GM18520 (cell line): Measurements from ENCODE around the gene FAM3A.
A peak's percentile ranks its signal among the peaks of the same experiment; 100 is the strongest.
"Not testable (repeated sequence)": the region's sequence is repeated elsewhere in the genome, so short reads cannot be mapped to it uniquely, and the experiment has no call there.

Experiments used
- ATAC-seq: cut with Tn5 transposase; IDR thresholded peaks from one replicate; pipeline ENCODE4 v1.9.1; 2021; ENCODE audit not compliant: unreplicated experiment

Gene FAM3A

GRCh38 chrX:154505734-154506133 is 10.3 kb downstream of the FAM3A start:
- no peak for ATAC-seq

- ATAC-seq: no peak
Observed at GRCh38 chrX:154502989-154503388, 13.0 kb downstream of the FAM3A start.

DNA sequence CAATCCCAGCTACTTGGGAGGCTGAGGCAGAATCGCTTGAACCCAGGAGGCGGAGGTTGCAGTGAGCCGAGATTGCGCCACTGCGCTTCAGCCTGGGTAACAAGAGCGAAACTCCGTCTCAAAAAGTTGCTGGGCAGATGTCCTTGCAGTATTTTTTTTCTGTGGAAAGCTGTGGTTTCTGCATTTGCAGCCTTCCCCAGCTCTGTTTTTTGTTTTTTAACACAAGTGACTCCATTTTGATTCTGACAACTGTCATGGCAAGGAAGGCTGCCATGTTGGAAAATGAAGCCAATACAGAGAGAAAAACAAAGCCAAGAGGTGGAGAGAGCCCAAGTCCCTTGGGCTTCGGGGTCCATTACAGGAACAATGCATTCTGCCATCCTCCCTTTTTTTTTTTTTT is 13.9 kb downstream of the FAM3A start:
- no peak for ATAC-seq

GRCh38 chrX:154501423-154501822 is 14.6 kb downstream of the FAM3A start:
- ATAC-seq: not testable (repeated sequence)

DNA sequence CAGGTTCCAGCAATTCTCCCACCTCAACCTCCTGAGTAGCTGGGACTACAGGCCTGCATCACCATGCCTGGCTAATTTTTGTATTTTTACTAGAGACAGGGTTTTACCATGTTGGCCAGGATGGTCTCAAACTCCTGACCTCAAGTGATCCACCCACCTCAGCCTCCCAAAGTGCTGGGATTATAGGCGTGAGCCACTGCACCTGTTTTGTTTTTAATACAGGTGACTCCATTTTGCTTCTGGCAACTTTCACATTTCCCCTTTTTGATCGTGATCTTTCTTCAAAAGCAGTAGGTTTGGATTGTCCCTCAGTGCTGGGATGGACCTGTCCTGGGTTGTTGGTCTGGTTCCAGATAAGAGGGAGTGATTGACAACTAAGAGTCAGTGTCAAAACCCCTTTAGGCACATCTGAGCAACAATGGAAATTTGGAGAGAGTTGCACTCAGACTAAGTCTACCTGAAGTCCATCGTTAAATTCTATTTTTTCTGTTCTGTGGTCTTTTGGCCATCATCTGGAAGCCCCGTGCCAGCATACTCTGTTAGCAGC is 19.4 kb downstream of the FAM3A start:
- not testable (repeated sequence) for ATAC-seq

DNA sequence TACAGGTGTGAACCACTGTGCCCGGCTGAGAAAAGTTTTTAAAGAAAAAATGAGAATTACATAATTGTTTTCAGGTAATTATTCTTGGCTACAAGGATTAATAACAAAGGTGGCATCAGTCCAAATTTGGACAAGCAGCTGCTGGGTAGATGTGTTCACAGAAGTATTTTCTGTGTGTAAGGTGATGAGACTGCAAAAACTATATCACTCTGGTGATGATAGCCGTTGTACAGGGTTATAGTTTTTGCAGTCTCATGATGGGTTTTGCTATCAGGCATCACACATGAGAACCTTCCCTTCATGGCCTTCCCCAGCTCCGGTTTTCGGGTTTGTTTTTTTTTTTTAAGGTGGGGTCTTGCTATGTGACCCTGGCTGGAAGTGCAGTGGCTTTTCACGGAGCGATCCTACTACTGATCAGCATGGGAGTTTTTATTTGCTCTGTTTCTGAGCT is 20.5 kb downstream of the FAM3A start:
- no peak for ATAC-seq

DNA sequence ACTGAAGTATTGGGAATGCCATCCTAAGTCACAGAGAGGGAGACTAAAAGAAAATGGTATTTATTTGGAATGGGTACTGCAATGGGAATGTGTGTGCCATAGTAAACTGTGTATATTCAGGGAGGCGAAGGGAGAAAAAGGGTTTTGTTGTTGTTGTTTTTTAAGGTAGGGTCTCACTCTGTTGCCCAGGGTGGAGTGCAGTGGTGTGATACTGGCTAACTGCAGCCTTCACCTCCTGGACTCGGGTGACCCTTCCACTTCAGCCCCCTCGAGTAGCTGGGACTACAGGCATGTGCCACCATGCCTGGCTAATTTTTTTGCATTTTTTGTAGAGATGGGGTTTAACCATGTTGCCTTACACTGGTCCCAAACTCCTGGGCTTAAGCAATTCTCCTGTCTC is 21.3 kb downstream of the FAM3A start:
- ATAC-seq: no peak

GRCh38 chrX:154490414-154491083 is 25.5 kb downstream of the FAM3A start, which contains the start of gene SLC10A3:
Gene SLC10A3 (minus strand): TSS chrX:154490629. CDS start chrX:154488940, 1,689 bp downstream.
- ATAC-seq: peak; percentile 82

GRCh38 chrX:154490021-154490413 is 26.0 kb downstream of the FAM3A start:
- peak; percentile 4 for ATAC-seq

DNA sequence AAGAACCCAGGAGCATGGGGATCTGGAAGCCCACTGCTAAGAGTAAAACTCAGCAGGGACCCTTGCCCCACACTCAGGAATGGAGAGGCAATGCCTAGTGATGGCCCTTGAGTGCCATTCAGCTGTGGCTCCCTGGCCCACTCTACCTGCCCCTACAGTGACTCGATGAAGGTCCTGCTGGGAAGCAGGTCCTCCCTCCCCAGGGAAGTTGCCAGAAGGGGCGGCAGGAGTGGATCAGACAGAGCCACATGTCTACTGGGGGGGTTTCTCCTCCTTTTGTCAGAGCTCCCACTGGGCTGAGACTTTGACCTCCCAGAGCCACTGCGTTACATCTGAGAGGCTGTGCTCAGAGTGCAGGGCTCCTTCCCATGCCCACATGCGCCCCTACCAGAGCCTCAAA is 26.9 kb downstream of the FAM3A start:
- no peak for ATAC-seq

GRCh38 chrX:154488336-154489075 is 27.5 kb downstream of the FAM3A start:
- ATAC-seq: no peak

DNA sequence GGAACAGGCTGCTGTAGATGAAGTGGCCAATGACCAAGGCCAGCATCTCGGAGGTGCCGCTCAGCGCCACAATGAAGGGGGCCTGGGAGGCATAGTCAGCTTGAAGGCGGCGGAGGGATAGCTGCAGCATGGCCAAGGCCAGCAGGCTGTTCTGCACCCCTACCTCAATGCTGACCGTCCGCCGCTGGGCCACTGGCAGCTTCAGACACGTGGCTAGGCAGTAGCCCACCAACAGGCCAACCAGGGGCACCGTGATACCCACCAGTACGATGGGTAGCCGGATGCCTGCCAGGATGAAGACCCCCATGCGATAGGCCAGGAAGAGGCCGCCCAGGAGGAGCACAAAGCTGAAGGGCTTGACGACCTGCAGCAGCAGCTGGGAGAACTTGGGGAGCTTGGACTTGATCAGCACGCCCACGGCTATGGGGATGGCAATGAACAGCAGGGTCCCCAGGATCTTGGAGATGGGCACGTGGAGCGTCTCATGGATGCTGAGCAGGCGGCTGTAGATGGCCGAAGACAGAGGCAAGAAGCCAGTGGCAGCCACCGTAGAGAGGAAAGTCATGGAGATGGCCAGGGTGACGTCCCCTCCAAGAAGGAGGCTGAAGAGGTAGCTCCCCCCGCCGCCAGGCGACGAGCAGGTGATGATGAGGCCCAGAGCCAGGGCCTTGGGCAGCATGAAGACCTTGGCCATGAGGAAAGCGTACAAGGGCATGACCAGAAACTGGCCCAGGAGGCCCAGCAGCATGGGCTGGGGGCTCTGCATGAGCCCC is 28.3 kb downstream of the FAM3A start:
- no peak for ATAC-seq

GRCh38 chrX:154486396-154487207 is 29.4 kb downstream of the FAM3A start, which contains the start of gene UBL4A:
Gene UBL4A (minus strand): TSS chrX:154486615. CDS start chrX:154486584, 31 bp downstream.
- ATAC-seq: peak; percentile 26

- no peak for ATAC-seq
Observed at GRCh38 chrX:154486052-154486395, 30.0 kb downstream of the FAM3A start.

DNA sequence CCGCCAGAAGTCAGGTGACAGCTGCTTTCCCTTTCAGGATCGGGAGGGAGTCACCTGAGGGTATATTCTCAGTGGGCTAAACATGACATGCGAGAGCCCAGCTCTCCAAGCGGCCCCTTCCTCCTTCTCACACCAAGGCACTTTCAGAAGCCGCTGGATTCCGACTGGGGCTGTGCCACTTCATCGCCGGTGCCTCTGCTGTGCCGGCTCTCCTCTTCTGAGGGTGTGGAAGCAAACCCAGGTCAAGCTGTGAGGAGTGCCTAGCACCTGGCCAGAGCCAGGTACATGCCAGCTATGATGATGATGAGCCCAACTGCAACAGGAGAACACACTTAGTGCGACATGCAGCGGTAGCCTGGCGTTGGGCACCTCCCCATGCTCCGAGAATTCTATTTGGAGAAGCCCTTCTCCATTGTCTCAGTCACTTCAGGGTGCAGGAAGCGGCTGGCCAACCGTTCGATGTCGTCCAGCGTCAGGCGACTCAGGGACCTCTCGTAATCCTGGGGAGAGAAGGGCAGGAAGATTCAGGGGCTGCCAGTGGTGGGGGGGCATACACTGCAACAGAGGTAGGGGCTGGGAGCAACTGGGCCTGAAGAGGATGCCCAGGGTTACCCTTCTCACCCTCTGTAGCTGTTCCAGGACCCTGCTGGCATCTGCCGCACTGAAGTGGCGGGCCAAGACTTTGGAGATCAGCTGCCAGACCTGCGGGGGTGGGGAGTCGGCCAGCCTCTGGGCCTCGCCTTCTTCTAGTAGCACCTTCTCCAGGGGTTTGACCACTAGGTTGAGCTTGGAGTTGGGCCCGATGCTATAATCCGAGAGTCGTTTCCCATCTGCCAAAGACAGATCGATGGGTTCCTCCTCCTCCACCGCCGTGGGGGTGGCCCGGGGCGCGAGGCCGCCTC is 30.6 kb downstream of the FAM3A start:
- no peak for ATAC-seq

DNA sequence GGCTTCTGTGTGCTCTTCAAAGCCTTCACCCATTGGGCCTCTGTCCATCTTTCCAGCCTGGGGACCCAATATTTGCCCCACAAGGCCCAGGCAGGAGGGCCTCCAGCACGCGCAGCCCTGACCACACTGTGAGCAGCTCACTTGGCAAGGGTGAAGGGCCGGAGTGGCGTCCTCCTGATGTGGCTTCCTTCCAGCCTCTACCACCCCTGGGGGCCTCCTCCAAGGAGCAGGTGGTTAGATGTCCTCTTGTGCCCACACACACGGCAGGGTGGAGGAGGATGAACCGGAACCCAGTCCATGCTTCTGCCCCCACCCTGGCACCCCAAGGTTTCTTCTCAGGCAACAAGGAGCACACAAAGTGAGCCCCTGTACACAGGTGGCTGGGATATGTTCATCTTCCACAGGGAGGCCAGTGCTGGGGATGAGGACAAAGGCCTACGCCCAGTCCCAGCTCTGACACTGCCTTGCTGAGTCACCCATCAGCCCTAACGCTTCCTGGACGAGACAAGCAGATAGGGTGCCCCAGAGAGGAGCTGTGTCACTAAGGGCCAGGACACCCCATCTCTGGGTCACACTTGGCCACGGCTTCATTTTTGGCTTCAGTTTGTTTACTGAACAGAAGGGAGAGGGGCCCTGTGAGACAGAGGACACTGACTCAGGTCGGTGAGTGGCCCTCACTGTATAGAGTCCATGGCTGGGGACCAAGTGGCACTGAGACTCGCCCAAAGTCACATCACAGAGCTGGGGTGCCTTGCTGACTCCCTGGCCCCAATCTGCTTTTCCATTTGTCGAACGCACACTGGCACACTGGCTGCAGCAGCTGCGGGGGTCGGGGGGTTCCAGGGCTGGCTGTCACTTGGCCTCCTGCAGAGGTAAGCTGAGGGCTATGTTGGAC is 31.5 kb downstream of the FAM3A start:
- no peak for ATAC-seq

DNA sequence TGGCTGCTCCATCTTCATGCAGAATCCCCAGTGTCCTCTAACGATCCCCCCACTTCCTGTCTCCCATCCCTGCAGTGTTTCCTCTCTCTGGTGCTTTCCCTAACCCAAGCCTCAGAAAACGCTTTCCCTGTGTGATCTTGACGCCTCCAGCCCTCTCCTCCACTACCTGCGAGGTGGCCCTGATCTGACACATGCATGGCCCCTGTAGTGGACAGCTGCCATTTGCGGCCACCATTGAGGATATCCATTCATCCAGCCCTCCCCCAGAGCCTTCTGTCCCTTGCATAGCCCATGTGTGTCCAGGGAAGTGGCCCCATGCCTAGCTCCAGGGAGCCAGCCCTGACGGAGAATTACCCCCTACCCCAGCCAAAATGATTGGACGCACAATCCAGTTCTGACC is 32.7 kb downstream of the FAM3A start:
- no peak for ATAC-seq

- no peak for ATAC-seq
Observed at GRCh38 chrX:154482786-154483185, 33.2 kb downstream of the FAM3A start.
